Body of pancreas (tissue), 4 donors: ENCODE data around the gene CD74.

Experiments
- POLR2A ChIP-seq, 3 donors: fragments of 450-650 bp; IDR thresholded peaks; one replicate each; pipeline ENCODE4 v1.6.1; 2016; ENCODE audit warnings: antibody characterized with exemption in 3 of 3, mild to moderate bottlenecking in 2 of 3
- TF ChIP-seq, protein P1 (sequence below), 7 experiments: fragments of 450-650 bp in 4 of 7; fragments of 200-600 bp in 3 of 7; sonication (generic) in 3 of 7; IDR thresholded peaks; one replicate each; pipeline ENCODE4 v1.5.1; 2016 to 2019; ENCODE audit warnings: antibody characterized with exemption in 7 of 7

DNA sequence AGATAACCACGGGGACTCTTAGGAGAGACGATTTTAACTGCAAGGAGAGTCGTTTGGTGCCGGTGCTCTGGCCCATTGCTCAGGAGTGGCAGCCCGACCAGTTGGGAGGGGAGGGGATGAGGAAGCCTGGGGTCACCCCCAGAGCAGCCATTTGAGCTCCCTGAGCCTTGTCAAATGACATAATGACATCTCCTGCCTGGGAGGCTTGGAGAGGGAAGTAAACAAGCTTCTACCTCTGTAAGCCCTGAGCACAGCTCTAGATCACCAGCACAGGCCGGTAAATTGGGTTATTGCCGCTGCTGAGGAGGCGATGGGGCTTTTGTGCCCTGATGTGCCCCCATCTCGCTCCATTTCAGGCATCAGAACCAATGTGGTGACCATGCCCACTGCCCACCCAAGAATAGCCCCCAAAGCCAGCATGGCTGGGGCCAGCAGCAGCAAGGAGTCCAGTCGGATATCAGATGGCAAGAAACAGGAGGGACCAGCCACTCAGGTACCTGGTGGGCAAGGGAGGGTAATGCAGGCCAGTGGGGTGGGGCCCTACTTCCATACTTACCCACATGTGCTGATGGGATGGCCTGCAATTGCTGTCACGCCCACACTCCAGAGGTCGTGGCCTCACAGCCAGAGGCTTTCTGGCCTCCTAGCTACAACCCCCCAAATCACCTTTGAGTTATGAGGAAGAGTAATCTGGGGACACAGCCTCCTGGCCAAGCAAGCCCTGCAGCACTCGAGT is 23.0 kb downstream of the CD74 start:
- TF ChIP-seq, protein P1, sequence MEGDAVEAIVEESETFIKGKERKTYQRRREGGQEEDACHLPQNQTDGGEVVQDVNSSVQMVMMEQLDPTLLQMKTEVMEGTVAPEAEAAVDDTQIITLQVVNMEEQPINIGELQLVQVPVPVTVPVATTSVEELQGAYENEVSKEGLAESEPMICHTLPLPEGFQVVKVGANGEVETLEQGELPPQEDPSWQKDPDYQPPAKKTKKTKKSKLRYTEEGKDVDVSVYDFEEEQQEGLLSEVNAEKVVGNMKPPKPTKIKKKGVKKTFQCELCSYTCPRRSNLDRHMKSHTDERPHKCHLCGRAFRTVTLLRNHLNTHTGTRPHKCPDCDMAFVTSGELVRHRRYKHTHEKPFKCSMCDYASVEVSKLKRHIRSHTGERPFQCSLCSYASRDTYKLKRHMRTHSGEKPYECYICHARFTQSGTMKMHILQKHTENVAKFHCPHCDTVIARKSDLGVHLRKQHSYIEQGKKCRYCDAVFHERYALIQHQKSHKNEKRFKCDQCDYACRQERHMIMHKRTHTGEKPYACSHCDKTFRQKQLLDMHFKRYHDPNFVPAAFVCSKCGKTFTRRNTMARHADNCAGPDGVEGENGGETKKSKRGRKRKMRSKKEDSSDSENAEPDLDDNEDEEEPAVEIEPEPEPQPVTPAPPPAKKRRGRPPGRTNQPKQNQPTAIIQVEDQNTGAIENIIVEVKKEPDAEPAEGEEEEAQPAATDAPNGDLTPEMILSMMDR (IDR thresholded peaks at IDR 0.05) = no peak
- no peak for TF ChIP-seq POLR2A (IDR thresholded peaks at IDR 0.05)
